ENCODE results near the gene AHCTF1. TPM values are rescaled to one million over a fixed set of nuclear protein-coding genes. Genes with fewer than 3 reads are reported as not detected.
"Not testable (repeated sequence)": the region's sequence is repeated elsewhere in the genome, so short reads cannot be mapped to it uniquely, and the experiment has no call there.

The AHCTF1 gene
- total RNA-seq, 1 experiment from 2014 or later: 42.3 TPM

DNA sequence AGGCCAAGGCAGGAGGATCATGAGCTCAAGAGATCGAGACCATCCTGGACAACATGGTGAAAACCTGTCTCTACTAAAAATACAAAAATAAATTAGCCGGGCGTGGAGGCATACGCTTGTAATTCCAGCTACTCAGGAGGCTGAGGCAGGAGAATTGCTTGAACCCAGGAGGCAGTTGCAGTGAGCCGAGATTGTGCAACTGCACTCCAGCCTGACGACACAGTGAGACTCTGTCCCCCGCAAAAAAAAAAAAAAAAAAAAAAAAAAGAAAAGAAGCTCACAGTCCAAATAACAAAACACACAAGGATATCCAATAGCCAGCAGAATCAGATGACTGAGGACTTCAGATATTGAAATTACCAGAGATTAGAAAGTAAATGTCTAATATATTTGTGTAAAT lies 11.8 kb downstream of the AHCTF1 start:
- Mint-ChIP-seq H3K4me3 (ENCODE audit: unreplicated experiment) (no peak overlapping the region), H3K36me3 (ENCODE audit: insufficient read depth, unreplicated experiment) (peaks cover 48% of the 10 kb centered on the region), H3K27ac (ENCODE audit: unreplicated experiment) (no peak overlapping the region), H3K9me3 (ENCODE audit: unreplicated experiment) (no peaks in the 10 kb centered on the region), H3K4me1 (ENCODE audit: low read depth, unreplicated experiment) (peaks cover 12% of the 10 kb centered on the region), H3K27me3 (ENCODE audit: insufficient read depth, unreplicated experiment) (no peaks in the 10 kb centered on the region)
- ChIA-PET POLR2A (interaction anchor here (1.1 kb wide), 1 partner anchor 12 kb away, joined by 4 read pairs; no protein-coding TSS in a partner anchor), CTCF (interaction anchor here (0.6 kb wide), 1 partner anchor 801 kb away, joined by 3 read pairs; no protein-coding TSS in a partner anchor)
- Histone ChIP-seq H3K4me1 (peaks cover 22% of the 10 kb centered on the region), H3K9me3 (no peaks in the 10 kb centered on the region), H3K4me3 (ENCODE audit: low read depth, low read length) (no peak overlapping the region), H3K36me3 (ENCODE audit: control insufficient read depth, insufficient read depth, low read length) (peaks cover 1% of the 10 kb centered on the region), H3K27me3 (replicated peaks; ENCODE audit: control insufficient read depth, insufficient read depth, low read length) (no peaks in the 10 kb centered on the region)
- TF ChIP-seq, protein P1, sequence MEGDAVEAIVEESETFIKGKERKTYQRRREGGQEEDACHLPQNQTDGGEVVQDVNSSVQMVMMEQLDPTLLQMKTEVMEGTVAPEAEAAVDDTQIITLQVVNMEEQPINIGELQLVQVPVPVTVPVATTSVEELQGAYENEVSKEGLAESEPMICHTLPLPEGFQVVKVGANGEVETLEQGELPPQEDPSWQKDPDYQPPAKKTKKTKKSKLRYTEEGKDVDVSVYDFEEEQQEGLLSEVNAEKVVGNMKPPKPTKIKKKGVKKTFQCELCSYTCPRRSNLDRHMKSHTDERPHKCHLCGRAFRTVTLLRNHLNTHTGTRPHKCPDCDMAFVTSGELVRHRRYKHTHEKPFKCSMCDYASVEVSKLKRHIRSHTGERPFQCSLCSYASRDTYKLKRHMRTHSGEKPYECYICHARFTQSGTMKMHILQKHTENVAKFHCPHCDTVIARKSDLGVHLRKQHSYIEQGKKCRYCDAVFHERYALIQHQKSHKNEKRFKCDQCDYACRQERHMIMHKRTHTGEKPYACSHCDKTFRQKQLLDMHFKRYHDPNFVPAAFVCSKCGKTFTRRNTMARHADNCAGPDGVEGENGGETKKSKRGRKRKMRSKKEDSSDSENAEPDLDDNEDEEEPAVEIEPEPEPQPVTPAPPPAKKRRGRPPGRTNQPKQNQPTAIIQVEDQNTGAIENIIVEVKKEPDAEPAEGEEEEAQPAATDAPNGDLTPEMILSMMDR (IDR thresholded peaks at IDR 0.05; ENCODE audit: insufficient read depth in 1 of 2, low read depth in 1 of 2, low read length in 1 of 2, severe bottlenecking in 1 of 2, unreplicated experiment in 1 of 2): no peak
- no peak for DNase-seq
- no TSS peak for BruUV-seq (replicated peaks)
- intact Hi-C loops (cut with micrococcal nuclease; ENCODE audit: unreplicated experiment): no loop called here

DNA sequence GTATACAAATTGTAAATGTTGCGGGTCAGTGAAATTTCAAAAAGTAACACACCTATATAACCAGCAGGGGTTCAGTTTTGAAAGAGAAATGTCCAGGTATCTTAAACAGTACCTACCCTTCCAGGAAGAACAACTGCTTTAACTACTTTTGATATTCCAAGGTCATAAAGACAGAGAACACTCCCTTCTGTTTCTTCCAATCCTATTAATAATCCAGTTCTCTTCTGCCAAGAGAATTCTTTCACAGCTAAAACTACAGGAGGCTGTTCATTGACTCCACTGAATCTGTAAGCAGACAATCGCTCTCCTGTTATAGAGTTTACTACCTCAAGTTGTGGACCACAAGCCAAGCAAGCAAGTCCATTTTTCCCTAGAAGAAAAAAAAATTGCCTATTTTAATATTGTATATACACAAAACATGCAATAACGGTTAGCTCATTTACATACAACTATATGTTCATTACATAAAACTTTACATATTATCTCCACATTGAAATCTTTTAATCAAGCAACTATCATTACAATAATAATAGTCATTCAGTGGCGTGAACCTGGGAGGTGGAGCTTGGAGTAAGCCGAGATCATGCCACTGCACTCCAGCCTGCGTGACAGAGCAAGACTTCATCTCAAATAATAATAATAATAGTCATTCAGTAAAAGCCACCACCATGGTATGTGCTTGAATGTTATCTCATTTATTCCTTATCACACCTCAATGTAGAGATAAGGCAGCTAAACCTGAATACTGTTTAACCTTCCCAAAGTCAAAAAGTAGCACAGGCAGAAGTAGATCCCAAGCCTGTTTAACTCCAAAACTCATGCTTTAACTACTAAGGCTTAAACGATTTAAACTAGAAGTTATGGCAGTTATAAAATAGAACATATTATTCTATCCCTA lies 15.5 kb downstream of the AHCTF1 start:
- CTCF ChIA-PET: interaction anchor here (0.5 kb wide), 1 partner anchor 1759 kb away, joined by 4 read pairs; no protein-coding TSS in a partner anchor
- BruUV-seq (replicated peaks); H3K4me3 ChIP-seq (ENCODE audit: low read depth, low read length); H3K36me3 ChIP-seq (ENCODE audit: control insufficient read depth, insufficient read depth, low read length); H3K27me3 Mint-ChIP-seq (ENCODE audit: insufficient read depth, unreplicated experiment); H3K9me3 Mint-ChIP-seq (ENCODE audit: unreplicated experiment); POLR2A ChIA-PET; DNase-seq; H3K9me3 ChIP-seq; H3K27me3 ChIP-seq (replicated peaks; ENCODE audit: control insufficient read depth, insufficient read depth, low read length); intact Hi-C loops (cut with micrococcal nuclease; ENCODE audit: unreplicated experiment): not testable (repeated sequence)
- Mint-ChIP-seq H3K4me3 (ENCODE audit: unreplicated experiment) (peak overlapping the region; percentile 25), H3K4me1 (ENCODE audit: low read depth, unreplicated experiment) (peaks cover 12% of the 10 kb centered on the region), H3K27ac (ENCODE audit: unreplicated experiment) (peak overlapping the region; percentile 70), H3K36me3 (ENCODE audit: insufficient read depth, unreplicated experiment) (peaks cover 57% of the 10 kb centered on the region)
- peaks cover 19% of the 10 kb centered on the region for H3K4me1 ChIP-seq

DNA sequence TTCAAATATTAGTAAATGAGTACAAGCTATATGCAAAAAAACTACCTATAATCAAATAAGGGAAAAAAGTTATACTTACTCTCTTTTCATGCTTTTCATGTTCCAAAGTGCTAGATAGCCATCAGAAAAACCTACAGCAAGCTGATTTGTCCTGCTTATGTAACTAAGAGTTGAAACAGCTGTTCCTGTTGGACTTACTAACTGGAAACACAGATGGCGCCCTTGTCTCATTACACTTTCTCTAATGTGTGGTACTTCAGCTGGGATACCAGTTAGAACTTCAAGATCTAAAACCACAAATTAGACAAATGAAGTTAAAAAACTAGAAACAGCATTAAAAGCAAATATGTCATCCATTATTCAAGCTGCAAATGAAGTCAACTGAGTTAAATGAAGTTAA lies 24.3 kb downstream of the AHCTF1 start:
- no peaks in the 10 kb centered on the region for H3K4me1 Mint-ChIP-seq (ENCODE audit: low read depth, unreplicated experiment)
- TF ChIP-seq, protein P1 (IDR thresholded peaks at IDR 0.05; ENCODE audit: insufficient read depth in 1 of 2, low read depth in 1 of 2, low read length in 1 of 2, severe bottlenecking in 1 of 2, unreplicated experiment in 1 of 2): peak; percentile 10 to 30
- no peak overlapping the region for H3K4me3 ChIP-seq (ENCODE audit: low read depth, low read length)
- no peaks in the 10 kb centered on the region for H3K4me1 ChIP-seq
- no peaks in the 10 kb centered on the region for H3K9me3 Mint-ChIP-seq (ENCODE audit: unreplicated experiment)
- H3K36me3 Mint-ChIP-seq (ENCODE audit: insufficient read depth, unreplicated experiment): peaks cover 81% of the 10 kb centered on the region
- H3K27me3 Mint-ChIP-seq (ENCODE audit: insufficient read depth, unreplicated experiment): no peaks in the 10 kb centered on the region
- intact Hi-C loops (cut with micrococcal nuclease; ENCODE audit: unreplicated experiment): loop anchor here (1.0 kb wide), 1 partner anchor 171 kb away; the partner anchor contains the start of gene ZNF670
- ChIA-PET CTCF (interaction anchor here (0.6 kb wide), 1 partner anchor 55 kb away, joined by 3 read pairs; no protein-coding TSS in a partner anchor), POLR2A (no interaction called here)
- BruUV-seq (replicated peaks): no TSS peak
- DNase-seq: peak in 1 of 2 experiments; percentile 50
- H3K36me3 ChIP-seq (ENCODE audit: control insufficient read depth, insufficient read depth, low read length): no peaks in the 10 kb centered on the region
- no peaks in the 10 kb centered on the region for H3K9me3 ChIP-seq
- H3K4me3 Mint-ChIP-seq (ENCODE audit: unreplicated experiment): no peak overlapping the region
- H3K27ac Mint-ChIP-seq (ENCODE audit: unreplicated experiment): no peak overlapping the region
- H3K27me3 ChIP-seq (replicated peaks; ENCODE audit: control insufficient read depth, insufficient read depth, low read length): no peaks in the 10 kb centered on the region

Data from Caco-2 (cell line).